Vagina (tissue), 2 donors: ENCODE results near the gene TEC.

ENCODE experiments used
- CTCF ChIP-seq, 3 experiments: fragments of 450-650 bp in 2 of 3; fragments of 200-600 bp in 1 of 3; sonication (generic) in 1 of 3; IDR thresholded peaks; one replicate each; pipeline ENCODE4 v1.5.1; 2017 to 2019; ENCODE audit warnings: antibody characterized with exemption in 3 of 3, mild to moderate bottlenecking in 2 of 3, moderate library complexity in 2 of 3
- POLR2A ChIP-seq, 2 donors: fragments of 450-650 bp; IDR thresholded peaks; one replicate each; pipeline ENCODE4 v1.6.1; 2017; ENCODE audit warnings: antibody characterized with exemption in 2 of 2, mild to moderate bottlenecking in 2 of 2, moderate library complexity in 2 of 2

- TF ChIP-seq POLR2A (IDR thresholded peaks at IDR 0.05) (no peak), CTCF (IDR thresholded peaks at IDR 0.05) (no peak)
Measured at GRCh38 chr4:48262484-48262883, 7.2 kb downstream of the TEC start.
